Liver (tissue), 9 donors: Measurements from ENCODE around the gene CEP170. TPM values are rescaled to one million over a fixed set of nuclear protein-coding genes. Genes with fewer than 3 reads are reported as not detected.

Experiments used
- DNase-seq: peaks from one replicate; pipeline ENCODE4 v3.0.0-alpha.2; 2017; ENCODE audit warnings: low spot score
- H3K27ac ChIP-seq, 2 donors: one replicate each; pipeline ENCODE4 v1.7.0; 2013; ENCODE audit warnings: inconsistent platforms in 2 of 2, low read length in 2 of 2, control low read depth in 1 of 2, low read depth in 1 of 2, mild to moderate bottlenecking in 1 of 2
- H3K27me3 ChIP-seq, 4 donors: one replicate each; pipeline versions ENCODE4 v1.6.1 to v1.7.0; 2013; ENCODE audit warnings: low read length in 3 of 4, inconsistent platforms in 1 of 4, mild to moderate bottlenecking in 1 of 4, moderate library complexity in 1 of 4; ENCODE audit not compliant: control insufficient read depth in 4 of 4, insufficient read depth in 4 of 4
- H3K36me3 ChIP-seq, 4 donors: one replicate each; pipeline versions ENCODE4 v1.6.1 to v1.7.0; 2013; ENCODE audit warnings: low read length in 3 of 4, mild to moderate bottlenecking in 3 of 4, low read depth in 1 of 4, moderate library complexity in 1 of 4; ENCODE audit not compliant: control insufficient read depth in 4 of 4, insufficient read depth in 3 of 4
- H3K4me1 ChIP-seq, 4 donors: one replicate each; pipeline versions ENCODE4 v1.6.1 to v1.7.0; 2013; ENCODE audit warnings: low read length in 3 of 4, mild to moderate bottlenecking in 3 of 4, moderate library complexity in 1 of 4; ENCODE audit not compliant: control insufficient read depth in 4 of 4, insufficient read depth in 4 of 4
- H3K4me3 ChIP-seq, 3 donors: one replicate each; pipeline versions ENCODE4 v1.6.1 to v1.7.0; 2013; ENCODE audit warnings: low read length in 3 of 3, control low read depth in 1 of 3, low read depth in 1 of 3, mild to moderate bottlenecking in 1 of 3
- H3K9ac ChIP-seq, 2 donors: one replicate each; pipeline ENCODE4 v1.7.0; 2013; ENCODE audit warnings: low read length in 2 of 2, mild to moderate bottlenecking in 2 of 2, moderate library complexity in 2 of 2, control low read depth in 1 of 2, low read depth in 1 of 2
- H3K9me3 ChIP-seq, 4 donors: one replicate each; pipeline versions ENCODE4 v1.6.1 to v1.7.0; 2013; ENCODE audit warnings: low read length in 3 of 4; ENCODE audit not compliant: control insufficient read depth in 4 of 4
- ATF3 ChIP-seq: IDR thresholded peaks from 2 replicates; pipeline ENCODE4 v1.6.1; 2016; ENCODE audit warnings: antibody characterized with exemption
- CTCF ChIP-seq: fragments of 150-350 bp; IDR thresholded peaks from 2 replicates; pipeline ENCODE4 v1.5.1; 2017; ENCODE audit warnings: improper control_type of control experiment, low read depth, low read length; ENCODE audit not compliant: missing input control
- EGR1 ChIP-seq, 2 donors: IDR thresholded peaks; 2 replicates each; pipeline ENCODE4 v1.6.1; 2016 to 2018; ENCODE audit warnings: antibody characterized with exemption in 2 of 2, low read depth in 2 of 2
- FOXA1 ChIP-seq: IDR thresholded peaks from 2 replicates; pipeline ENCODE4 v1.6.1; 2016; ENCODE audit warnings: antibody characterized with exemption
- FOXA2 ChIP-seq: IDR thresholded peaks from 2 replicates; pipeline ENCODE4 v1.6.1; 2016; ENCODE audit warnings: antibody characterized with exemption
- GABPA ChIP-seq, 2 donors: IDR thresholded peaks in 1 of 2; conservative IDR thresholded peaks in 1 of 2; 2 replicates each; pipeline ENCODE4 v1.6.1; 2016; ENCODE audit warnings: antibody characterized with exemption in 2 of 2, mild to moderate bottlenecking in 1 of 2, moderate library complexity in 1 of 2
- HNF4A ChIP-seq, 2 donors: conservative IDR thresholded peaks; 2 replicates each; pipeline ENCODE4 v1.6.1; 2016; ENCODE audit warnings: antibody characterized with exemption in 2 of 2, mild to moderate bottlenecking in 2 of 2
- HNF4G ChIP-seq: IDR thresholded peaks from 2 replicates; pipeline ENCODE4 v1.6.1; 2016; ENCODE audit warnings: antibody characterized with exemption
- JUND ChIP-seq, 2 donors: IDR thresholded peaks; 2 replicates each; pipeline ENCODE4 v1.6.1; 2016; ENCODE audit warnings: antibody characterized with exemption in 2 of 2
- MAX ChIP-seq: IDR thresholded peaks from 2 replicates; pipeline ENCODE4 v1.6.1; 2016; ENCODE audit warnings: antibody characterized with exemption
- NR2F2 ChIP-seq: IDR thresholded peaks from 2 replicates; pipeline ENCODE4 v1.6.1; 2016; ENCODE audit warnings: antibody characterized with exemption
- RAD21 ChIP-seq, 2 donors: IDR thresholded peaks; 2 replicates each; pipeline ENCODE4 v1.6.1; 2016; ENCODE audit warnings: antibody characterized with exemption in 2 of 2, mild to moderate bottlenecking in 2 of 2
- RXRA ChIP-seq, 2 donors: IDR thresholded peaks; 2 replicates each; pipeline ENCODE4 v1.6.1; 2017 to 2018; ENCODE audit warnings: antibody characterized with exemption in 2 of 2, mild to moderate bottlenecking in 1 of 2
- SP1 ChIP-seq: IDR thresholded peaks from 2 replicates; pipeline ENCODE4 v1.6.1; 2018; ENCODE audit warnings: antibody characterized with exemption, mild to moderate bottlenecking
- TAF1 ChIP-seq: conservative IDR thresholded peaks from 2 replicates; pipeline ENCODE4 v1.6.1; 2016; ENCODE audit warnings: antibody characterized with exemption, mild to moderate bottlenecking
- YY1 ChIP-seq: IDR thresholded peaks from 2 replicates; pipeline ENCODE4 v1.6.1; 2016; ENCODE audit warnings: antibody characterized with exemption, mild to moderate bottlenecking
- WGBS: extraction: QIAGEN DNeasy Blood & Tissue Kit; methylation state at CpG from one replicate; pipeline ENCODE4 v1.1.7; 2013; 5-methylcytosine and 5-hydroxymethylcytosine counted together
- polyA plus RNA-seq, 2 donors: library from polyadenylated mRNA; stranded (reverse) in 1 of 2; unstranded in 1 of 2; fragments of 200-250 nt in 1 of 2; fragments of >200 nt in 1 of 2; fragmentation: Nextera tagmentation in 1 of 2; extraction: Ambion mirVana in 1 of 2; gene quantifications; one replicate each; pipeline versions ENCODE4 v1.2.1 to v1.2.3, GENCODE V29; 2013 to 2015
- total RNA-seq, 2 donors: library from RNA; depleted of rRNA; stranded (reverse); fragments of >200 nt; gene quantifications; one replicate each; pipeline ENCODE4 v1.2.3, GENCODE V29; 2014
- donor health status: healthy.
- donor health status: healthy.
- donor health status: healthy.
- donor health status: healthy.
- donor health status: healthy.

The CEP170 gene
- total and polyA plus RNA-seq, 4 donors = 5.0 to 21.5 (median 14.9) TPM

- no peak overlapping the region for H3K9ac ChIP-seq
- H3K36me3 ChIP-seq = no peaks in the 10 kb centered on the region
- H3K4me1 ChIP-seq = no peaks in the 10 kb centered on the region
- H3K9me3 ChIP-seq = peaks cover 3 to 9% (median 6%) of the 10 kb centered on the region in 4 donors
- no peaks in the 10 kb centered on the region for H3K27me3 ChIP-seq
- DNase-seq = no peak
- H3K4me3 ChIP-seq = no peak overlapping the region
- TF ChIP-seq HNF4G (no peak), SP1 (no peak), GABPA (IDR thresholded peaks at IDR 0.05 in 1 of 2, conservative IDR thresholded peaks at IDR 0.05 in 1 of 2) (no peak), ATF3 (no peak), CTCF (no peak), FOXA1 (no peak), TAF1 (no peak), JUND (IDR thresholded peaks at IDR 0.05) (no peak), NR2F2 (no peak)
- no peak overlapping the region for H3K27ac ChIP-seq
Measured at GRCh38 chr1:243230914-243231313, 24.2 kb downstream of the CEP170 start.

GRCh38 chr1:243229526-243229925, 25.6 kb downstream of the CEP170 start:
- Histone ChIP-seq H3K36me3 (no peaks in the 10 kb centered on the region), H3K4me1 (no peaks in the 10 kb centered on the region), H3K4me3 (no peak overlapping the region), H3K9me3 (peaks cover 3 to 9% (median 6%) of the 10 kb centered on the region in 4 donors), H3K27ac (no peak overlapping the region), H3K9ac (no peak overlapping the region), H3K27me3 (no peaks in the 10 kb centered on the region)
- WGBS = 97% methylated on average over 1 of the region's 1 CpG
- no peak for DNase-seq
- TF ChIP-seq MAX (no peak), EGR1 (IDR thresholded peaks at IDR 0.05; ENCODE audit: low read depth in 2 of 2) (no peak), TAF1 (no peak), YY1 (no peak), NR2F2 (no peak), HNF4G (no peak)

- Histone ChIP-seq H3K4me1 (no peaks in the 10 kb centered on the region), H3K9ac (no peak overlapping the region), H3K36me3 (peaks cover 0 to 3% (median under 1%) of the 10 kb centered on the region in 4 donors), H3K27ac (no peak overlapping the region), H3K27me3 (no peaks in the 10 kb centered on the region), H3K4me3 (no peak overlapping the region), H3K9me3 (peaks cover 3 to 9% (median 6%) of the 10 kb centered on the region in 4 donors)
- no peak for DNase-seq
- WGBS = 53% methylated on average over 2 of the region's 2 CpGs
- no peak for TF ChIP-seq EGR1 (IDR thresholded peaks at IDR 0.05; ENCODE audit: low read depth in 2 of 2)
- no peak for TF ChIP-seq MAX
- no peak for TF ChIP-seq RXRA (IDR thresholded peaks at IDR 0.05)
- TF ChIP-seq RAD21 (IDR thresholded peaks at IDR 0.05) = no peak
- TF ChIP-seq FOXA2 = no peak
- TF ChIP-seq YY1 = no peak
- TF ChIP-seq SP1 = no peak
- no peak for TF ChIP-seq ATF3
- no peak for TF ChIP-seq HNF4G
- TF ChIP-seq TAF1 = no peak
- TF ChIP-seq FOXA1 = no peak
- no peak for TF ChIP-seq JUND (IDR thresholded peaks at IDR 0.05)
- TF ChIP-seq HNF4A (conservative IDR thresholded peaks at IDR 0.05) = no peak
Measured at GRCh38 chr1:243227622-243228021, 27.5 kb downstream of the CEP170 start.
